ENCODE results near the gene SPATA6L. TPM values are rescaled to one million over a fixed set of nuclear protein-coding genes. Genes with fewer than 3 reads are reported as not detected.

SPATA6L gene
- total RNA-seq, 1 experiment from 2014 or later: 1.8 TPM

- no peak for TF ChIP-seq ATF6 (CRISPR knock-in tag; IDR thresholded peaks at IDR 0.05)
- TF ChIP-seq SMAD3 (CRISPR knock-in tag; IDR thresholded peaks at IDR 0.05; ENCODE audit: borderline replicate concordance): no peak
- no peak for TF ChIP-seq ATF2 (CRISPR knock-in tag; IDR thresholded peaks at IDR 0.05; ENCODE audit: borderline replicate concordance, low read depth)
- no peak for TF ChIP-seq ZBTB43 (CRISPR knock-in tag; IDR thresholded peaks at IDR 0.05)
- TF ChIP-seq ARID4B (CRISPR knock-in tag; IDR thresholded peaks at IDR 0.05; ENCODE audit: borderline replicate concordance): no peak
- no peak for TF ChIP-seq ZNF219 (CRISPR knock-in tag; IDR thresholded peaks at IDR 0.05; ENCODE audit: borderline replicate concordance)
- no peak for TF ChIP-seq SMAD4 (CRISPR knock-in tag; IDR thresholded peaks at IDR 0.05)
- TF ChIP-seq USF1 (CRISPR knock-in tag; IDR thresholded peaks at IDR 0.05): no peak
- no peak for TF ChIP-seq ZNF232 (CRISPR knock-in tag; IDR thresholded peaks at IDR 0.05)
- TF ChIP-seq TEAD1 (CRISPR knock-in tag; IDR thresholded peaks at IDR 0.05): no peak
- TF ChIP-seq OVOL2 (CRISPR knock-in tag; IDR thresholded peaks at IDR 0.05; ENCODE audit: borderline replicate concordance): no peak
- TF ChIP-seq ZNF317 (CRISPR knock-in tag; IDR thresholded peaks at IDR 0.05; ENCODE audit: borderline replicate concordance, low read depth): no peak
- no peak for TF ChIP-seq NR2C2 (CRISPR knock-in tag; IDR thresholded peaks at IDR 0.05)
Measured at GRCh38 chr9:4678679-4679267, 12.5 kb upstream of the SPATA6L start (continued).

GRCh38 chr9:4677392-4677791 lies 11.1 kb upstream of the SPATA6L start:
- Mint-ChIP-seq H3K36me3 (no peaks in the 10 kb centered on the region), H3K27me3 (ENCODE audit: low read depth) (no peaks in the 10 kb centered on the region), H3K9me3 (no peaks in the 10 kb centered on the region), H3K4me3 (no peak overlapping the region), H3K27ac (no peak overlapping the region), H3K4me1 (no peaks in the 10 kb centered on the region)
- ChIA-PET POLR2A (interaction anchor here (0.6 kb wide), 1 partner anchor 1159 kb away, joined by 5 read pairs; no protein-coding TSS in a partner anchor), CTCF (no interaction called here)
- ATAC-seq: no peak
- TF ChIP-seq E2F1 (CRISPR knock-in tag; IDR thresholded peaks at IDR 0.05) (no peak), CTCF (IDR thresholded peaks at IDR 0.05) (no peak)
- no peak for DNase-seq (ENCODE audit: low spot score)

All from WTC11 (cell line).